Retina (tissue), 1 donor: ENCODE results near the gene JARID2.

Experiments used
- DNase-seq: peaks from one replicate; pipeline ENCODE4 v3.0.0-alpha.2; 2016

The JARID2 gene

DNA sequence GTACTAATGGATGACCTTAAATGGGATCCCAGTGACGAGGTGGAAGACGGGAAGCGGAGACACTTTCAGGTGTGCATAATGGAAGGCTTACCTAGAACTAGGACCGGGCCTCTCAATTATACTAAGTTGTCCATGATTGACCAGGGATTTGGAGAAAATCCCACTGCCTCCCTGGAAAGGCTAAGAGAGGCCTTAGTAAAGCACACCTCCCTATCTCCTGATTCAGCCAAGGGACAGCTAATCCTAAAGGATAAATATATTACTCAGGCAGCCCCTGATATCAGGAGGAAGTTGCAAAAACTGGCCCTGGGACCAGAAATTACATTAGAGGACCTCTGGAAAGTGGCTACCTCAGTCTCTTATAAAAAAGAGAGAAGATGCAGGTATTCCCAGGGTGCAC is 93.2 kb downstream of the JARID2 start:
- no peak for DNase-seq

DNA sequence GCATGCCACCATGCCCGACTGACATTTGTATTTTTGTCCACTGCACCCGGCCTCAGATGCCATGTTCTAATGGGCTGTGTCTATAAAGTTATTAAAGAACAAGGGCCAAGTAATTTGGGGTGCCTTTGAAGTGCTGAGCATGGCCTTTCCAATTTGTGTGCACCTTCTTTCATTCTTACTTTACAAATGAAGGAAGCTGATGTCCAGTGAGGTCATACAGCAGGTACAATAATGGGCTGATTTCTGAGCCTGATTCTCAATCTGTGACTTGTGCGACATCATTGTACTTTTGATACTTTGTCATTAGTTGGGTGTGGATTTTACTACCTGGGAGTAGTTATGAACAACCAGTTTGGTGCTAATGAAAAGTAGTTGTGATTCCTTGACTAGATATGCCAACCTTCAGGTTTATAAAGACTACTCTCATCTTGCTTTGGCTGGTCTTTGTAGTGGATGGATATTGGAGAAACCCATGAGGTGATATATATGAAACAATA is 94.3 kb downstream of the JARID2 start:
- no peak for DNase-seq

DNA sequence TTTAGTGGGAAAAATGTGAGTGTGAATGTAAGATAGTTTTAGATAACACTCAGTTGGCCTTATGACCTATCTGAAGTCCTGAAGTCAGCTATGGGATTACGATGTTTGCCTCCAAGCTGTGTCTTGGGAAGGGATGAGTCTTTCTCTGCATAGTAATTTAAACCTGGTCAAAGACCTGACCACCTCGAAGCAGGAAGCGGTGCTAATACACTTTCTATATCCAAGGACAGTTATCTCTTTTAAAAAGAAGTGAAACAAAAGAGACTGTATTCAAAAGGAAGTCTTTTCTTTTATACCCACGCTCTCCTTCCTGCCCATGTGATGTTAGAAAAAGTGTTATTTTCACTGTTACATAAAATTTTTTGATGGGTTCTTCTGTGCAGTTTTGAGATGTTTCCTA is 94.9 kb downstream of the JARID2 start:
- no peak for DNase-seq

DNA sequence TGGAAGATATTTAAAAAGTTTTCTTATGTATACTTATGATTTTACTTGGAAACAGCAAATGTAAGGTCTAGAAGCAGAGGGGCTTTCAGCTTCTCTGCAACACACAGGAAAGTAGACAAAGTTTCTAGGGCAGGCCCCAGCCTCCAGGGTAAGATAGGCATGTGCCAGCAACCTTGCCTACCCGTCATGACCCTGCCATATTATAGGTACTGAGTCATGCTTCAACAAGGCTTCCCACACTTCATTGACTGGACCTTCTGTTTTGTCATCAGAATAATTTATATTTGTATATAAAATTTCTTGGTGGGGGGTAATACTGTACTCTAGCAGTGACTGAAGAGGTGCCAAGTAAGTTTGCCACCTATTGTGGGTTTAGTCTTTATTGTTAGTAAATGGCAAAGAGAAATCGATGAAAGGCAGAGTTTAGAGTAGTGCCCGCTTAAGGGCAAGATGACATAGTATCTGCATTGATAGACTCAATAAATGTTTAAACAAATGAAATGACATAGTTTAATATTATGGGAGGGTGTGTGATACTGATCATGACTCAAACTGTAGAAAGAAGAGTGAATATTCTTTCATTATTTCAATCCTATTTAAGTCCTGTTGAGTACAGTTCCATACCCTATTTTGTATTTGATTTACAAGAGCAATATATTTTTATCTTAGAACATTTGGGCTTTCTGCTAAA is 95.6 kb downstream of the JARID2 start:
- no peak for DNase-seq

DNA sequence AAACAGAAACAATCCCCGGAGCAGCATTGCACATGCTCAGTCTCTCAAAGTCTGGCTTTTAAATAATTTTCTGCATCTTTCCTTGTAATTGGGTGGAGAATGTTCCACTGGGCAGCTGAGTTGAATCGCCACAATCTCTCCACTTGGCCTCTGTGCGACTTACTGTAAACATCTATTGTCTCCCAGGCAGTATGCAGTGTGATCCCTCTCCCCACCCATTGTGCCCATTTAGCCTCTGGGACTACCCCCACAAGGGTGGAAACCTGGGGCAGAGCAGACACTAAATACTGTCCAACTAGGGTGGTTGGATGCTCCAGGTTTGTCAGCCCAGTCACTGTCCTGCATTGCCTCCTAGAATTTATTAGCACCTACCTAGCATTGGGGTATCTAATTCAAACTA is 96.2 kb downstream of the JARID2 start:
- DNase-seq = no peak

DNA sequence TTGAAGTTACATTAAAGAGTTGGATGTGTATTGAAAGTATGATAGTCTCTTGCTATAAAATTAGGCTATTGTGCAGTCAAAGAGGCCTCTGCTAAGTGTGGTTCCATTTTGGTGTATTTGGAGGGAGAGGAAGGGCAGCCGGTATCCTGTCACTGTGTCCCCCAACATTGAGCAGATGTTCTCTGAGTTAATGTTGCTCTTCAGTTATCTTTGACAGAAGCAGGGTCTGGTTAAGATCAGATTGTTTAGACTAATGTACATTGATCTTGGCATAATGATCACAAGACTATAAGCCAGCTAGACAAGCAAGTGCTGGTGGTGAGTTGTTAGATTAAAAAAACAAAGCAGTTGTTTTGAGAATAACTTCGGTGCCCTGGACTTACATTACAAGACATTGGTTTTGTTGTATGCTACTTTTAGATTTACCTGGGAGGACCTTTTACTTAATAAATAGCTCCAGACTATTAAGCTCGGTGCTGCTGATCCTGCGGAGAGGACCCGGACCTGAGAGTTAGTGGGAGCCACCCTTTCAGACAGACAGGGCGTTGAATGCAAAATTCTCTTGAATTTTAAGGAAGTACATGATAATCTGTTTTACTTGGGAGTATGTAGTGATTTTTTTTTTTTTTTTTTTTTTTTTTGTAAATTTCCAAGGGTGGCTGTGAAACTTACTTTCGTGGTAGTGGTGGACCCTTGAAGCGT is 97.8 kb downstream of the JARID2 start:
- DNase-seq = no peak

DNA sequence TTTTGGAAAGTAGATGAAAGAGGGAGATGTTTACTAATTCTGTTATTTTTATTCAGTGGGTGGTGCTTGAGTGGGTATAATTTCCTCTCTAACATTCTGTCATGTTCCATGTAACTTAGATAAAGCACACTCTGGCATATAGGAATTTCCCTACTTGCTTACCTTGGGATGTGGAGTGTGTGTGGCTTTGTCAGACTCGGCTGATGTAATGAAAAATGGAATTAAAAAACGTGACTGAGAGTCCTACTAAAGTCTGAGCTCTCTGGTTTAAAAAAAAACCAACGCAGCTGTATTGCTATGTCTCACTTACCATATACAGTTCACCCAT is 98.3 kb downstream of the JARID2 start:
- DNase-seq = no peak

DNA sequence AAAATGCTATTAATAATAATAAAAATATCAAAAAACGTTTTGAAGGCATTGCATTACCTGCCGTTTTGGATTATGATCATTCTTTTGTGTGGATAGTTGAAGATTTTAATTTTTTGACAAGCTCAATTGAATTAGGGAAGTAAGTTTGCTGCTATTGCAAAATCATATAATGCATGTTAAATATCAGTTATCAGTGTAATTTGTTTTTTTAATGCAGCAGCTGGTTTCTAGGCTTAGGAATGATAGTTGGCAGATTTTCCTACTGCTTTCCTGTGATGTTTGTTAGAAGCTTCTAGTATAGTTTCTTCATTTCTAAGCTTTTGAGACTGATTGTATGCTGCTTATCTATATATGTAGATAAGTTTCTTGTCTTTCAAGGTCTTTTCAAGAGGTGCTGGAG is 99.0 kb downstream of the JARID2 start:
- no peak for DNase-seq

DNA sequence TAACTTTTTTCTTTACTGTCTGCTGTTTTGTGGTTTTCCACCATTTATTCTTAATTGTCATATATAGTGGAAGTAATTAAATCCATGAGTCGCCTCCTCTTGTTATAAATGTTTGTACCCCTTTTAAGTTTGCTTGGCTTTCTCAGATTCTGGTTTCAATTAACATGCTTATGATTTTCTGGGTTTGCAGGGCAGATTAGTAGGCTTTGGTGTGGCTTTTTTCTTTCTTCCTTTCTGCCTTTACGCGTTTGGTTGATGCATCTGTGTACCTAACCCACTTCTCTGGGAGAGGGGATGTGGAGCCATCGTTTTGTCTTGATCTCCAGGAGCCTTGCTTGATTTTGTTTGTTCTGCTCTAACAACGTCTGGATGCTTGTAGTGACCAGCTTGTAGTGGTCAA is 100.4 kb downstream of the JARID2 start:
- DNase-seq = no peak

DNA sequence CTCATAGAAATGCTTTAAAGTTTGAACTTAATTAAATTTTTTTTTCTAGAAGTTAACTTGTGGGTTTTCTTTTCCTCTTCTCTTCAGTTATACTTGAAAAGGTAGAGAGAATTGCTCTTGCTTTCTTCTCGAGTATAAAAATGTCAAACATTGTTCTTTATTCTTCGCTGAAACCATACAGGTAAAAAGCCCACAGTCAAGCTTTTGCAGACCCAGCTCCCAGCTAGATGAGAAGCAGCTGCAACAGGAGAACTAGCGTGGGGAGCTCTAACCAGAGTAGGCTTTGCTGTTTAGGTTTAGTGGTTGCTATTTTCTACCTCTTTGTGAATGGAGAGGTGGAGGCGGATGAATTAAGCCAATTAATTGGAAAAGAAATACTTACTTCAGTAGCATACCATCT is 102.7 kb downstream of the JARID2 start:
- DNase-seq = no peak

DNA sequence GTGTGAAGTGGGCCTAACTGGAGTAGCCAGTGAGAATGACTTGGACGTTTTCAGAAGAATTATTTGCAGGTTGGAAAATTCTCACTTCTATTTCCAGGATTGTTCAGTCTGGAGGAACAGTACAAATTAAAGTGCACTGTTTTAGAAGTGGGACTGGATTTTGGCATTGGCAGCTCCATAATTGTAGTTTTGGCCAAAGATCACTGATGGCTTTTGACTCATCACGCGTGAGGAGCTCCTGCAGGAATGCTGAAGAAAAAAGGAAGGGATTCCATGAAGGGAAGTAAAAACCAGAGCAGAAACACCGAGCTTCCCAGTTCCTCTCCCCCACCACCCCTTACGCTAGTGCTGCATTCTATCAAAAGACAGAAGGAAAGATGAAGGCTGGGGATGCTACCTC is 103.5 kb downstream of the JARID2 start:
- DNase-seq = no peak

DNA sequence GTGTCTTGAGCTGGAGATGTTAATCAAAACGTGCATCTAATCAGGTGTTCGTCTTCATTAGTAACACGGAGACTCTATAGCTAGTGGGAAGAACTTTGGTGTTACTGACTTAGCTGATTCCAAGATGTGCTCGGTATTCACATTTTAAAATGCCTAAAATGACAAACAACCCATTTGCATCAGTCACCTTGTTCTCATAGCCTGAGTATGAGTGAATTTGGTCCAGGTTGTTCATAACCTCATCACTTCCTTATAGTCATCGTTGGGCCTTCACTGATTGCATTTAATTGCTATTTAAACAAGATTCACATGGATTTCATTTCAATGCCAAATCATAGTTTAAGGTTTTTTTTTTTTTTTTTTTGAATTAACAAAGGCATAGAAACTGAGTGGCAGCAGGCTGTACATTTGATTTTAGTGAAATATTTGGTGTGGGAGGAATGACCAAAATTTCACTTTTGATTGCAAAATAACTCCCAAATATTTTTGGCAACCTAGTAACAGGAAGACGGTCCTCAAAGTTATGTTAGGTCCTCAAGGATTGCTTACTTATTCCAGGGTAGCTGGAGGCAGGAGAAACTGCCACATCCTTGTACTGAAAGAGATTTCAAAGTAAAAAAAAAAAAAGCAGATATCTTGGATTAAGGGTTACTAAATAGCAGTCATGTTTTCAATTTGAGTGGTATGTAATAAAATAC is 104.7 kb downstream of the JARID2 start:
- DNase-seq = no peak

DNA sequence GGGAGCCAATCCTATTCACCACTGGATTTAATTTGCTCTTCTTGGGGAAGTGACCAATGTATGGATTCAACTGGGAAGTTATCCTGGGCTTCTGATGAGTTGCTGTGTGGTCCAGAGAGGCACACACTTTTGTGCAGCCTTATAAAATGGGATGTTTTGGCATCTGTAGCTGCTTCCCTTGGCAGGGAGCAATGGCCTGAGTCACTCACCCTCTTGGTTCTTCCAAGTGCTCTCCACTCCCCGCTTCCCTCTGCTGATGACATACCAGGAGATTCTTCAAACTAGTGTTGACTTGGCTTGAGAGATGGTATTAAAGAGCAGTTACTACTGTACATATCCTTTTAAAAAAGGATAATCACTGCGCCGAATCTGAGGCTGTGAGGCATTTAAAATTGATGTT is 105.8 kb downstream of the JARID2 start:
- no peak for DNase-seq

DNA sequence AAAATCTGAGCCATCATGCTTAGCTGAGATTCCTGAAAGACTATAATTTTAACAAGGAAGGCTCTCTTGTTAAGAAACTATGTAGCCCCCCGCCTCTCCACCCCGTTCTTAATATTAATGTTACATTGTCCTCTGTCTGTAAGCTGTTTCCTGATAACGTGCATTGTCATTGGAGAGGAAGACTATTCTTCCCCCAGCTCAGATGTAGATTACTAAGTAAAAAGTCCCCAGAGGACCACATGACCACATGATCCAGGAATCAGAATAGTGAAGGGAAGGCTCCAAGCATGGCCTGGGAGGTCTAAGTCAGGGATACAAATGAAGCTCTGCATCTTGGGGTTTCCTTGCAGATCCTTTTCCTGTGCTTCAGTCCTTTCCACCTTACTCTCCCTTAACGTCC is 106.4 kb downstream of the JARID2 start:
- DNase-seq = no peak

DNA sequence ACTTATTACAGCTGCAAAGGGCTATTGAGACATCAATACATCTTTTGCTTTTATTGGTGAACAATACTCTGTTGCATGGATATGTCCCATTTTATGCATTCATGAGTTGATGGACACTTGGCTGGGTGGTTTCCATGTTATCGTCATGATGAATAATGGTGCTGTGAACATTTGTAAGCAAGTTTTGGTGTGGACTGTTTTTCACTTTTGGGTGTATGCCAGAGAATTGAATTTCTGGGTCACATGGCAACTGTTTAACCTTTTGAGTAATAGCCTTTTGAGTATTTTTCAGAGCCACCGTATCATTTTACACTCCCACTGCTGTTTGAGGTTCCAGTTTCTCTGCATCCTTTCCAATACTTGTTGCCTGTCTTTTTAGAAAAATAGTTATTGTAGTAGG is 107.0 kb downstream of the JARID2 start:
- DNase-seq = no peak

DNA sequence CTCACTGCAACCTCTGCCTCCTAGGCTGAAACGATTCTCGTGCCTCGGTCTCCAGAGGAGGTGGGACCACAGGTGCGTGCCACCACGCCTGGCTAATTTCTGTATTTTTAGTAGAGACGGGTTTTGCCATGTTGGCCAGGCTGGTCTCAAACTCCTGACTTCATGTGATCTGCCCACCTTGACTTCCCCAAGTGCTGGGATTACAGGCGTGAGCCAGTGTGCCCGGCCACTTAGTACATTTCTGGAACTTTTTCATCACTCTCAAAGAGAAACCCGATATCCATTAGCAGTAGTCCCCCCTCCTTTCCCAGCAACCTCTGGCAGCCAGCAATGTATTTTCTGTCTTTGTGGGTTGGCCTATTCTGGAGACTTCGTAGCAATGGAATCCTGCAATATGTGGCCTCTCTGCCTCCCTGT is 109.8 kb downstream of the JARID2 start:
- no peak for DNase-seq

DNA sequence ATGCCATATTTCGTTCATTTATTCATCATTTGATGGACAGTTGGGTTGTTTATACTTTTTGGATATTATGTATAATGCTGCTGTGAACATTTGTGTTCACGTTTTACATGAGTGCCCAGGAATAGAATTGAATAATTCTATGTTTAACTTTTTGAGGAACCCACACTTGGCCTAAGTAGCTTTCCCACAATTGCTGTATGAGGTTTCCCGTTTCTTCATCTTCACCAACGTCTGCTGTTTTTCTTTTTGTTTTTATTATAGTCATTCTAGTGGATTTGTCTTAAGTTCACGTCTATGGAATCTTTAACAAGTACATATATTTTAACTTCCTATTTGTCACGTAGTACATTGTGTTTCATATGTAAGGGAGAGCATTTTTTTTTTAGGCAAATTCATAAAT is 110.3 kb downstream of the JARID2 start:
- DNase-seq = no peak

DNA sequence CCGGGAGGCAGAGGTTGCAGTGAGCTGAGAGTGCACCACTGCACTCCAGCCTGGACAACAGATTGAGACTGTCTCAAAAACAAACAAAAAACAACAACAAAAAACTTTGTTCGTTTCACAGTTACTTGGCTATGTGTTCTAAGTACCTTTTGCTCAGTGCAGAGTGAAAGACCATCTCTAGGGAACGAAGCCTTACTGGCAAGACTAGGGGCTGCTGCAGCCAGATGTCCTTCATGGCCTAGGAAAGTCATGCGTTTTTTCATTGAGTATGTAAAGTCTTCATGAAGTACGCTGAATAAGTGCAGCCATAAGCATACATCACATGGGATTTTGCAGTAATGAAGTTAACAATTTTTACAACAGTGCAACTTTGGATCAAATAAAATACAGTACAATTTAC is 111.1 kb downstream of the JARID2 start:
- no peak for DNase-seq

DNA sequence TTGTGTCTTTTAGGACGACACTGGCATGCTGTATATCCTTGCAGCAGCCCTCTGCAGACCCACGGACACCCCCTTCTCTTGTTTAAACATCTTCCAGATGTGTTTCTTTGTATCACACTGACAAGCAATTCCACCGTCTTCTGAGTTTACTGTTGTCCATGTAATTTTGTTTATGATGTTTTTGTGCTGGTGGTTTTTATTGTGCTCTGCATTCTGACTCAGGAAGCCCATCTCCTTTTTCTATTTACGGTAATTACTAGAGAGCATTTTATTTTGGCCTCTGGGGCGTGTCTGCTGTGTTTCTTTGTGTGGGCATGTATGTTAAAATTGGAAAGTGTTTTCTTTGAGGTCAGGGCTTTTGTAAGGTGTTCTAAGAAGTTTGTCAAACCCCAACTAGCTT is 111.9 kb downstream of the JARID2 start:
- no peak for DNase-seq

DNA sequence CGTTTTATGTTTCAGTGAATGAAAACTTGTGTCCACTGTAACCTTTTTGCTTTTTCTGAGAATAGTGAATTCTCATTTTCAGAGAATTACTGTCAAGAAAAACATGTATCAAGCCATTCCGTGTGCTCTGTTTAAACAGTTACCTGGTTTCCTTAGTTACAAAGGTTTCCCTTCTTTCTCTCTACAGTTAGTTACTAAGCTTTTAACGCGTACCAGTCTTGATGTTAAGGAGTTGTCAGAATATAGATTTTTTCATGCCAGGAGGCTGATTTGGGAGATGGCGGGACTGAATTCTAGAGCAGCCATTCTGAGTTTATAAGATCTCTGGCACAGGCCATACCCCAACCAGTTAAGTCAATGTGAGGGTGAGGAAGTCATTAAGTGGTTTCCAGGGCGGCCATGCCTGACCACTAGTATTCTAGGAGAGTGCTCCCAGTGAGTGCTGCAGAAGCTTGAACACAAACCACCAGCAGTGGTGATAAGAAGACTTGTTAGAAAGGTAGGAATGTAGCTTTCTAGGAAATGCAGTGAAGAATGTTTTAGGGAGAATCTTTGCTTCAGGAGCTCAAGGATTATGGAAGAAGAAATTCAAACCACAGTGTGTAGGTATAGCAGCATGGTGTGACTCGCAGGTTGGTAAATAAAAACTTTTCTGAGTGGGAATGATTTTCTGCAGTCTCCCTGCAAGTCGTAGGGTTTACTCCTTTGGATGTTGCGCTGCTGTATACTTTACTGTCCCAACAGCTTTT is 112.9 kb downstream of the JARID2 start:
- no peak for DNase-seq

DNA sequence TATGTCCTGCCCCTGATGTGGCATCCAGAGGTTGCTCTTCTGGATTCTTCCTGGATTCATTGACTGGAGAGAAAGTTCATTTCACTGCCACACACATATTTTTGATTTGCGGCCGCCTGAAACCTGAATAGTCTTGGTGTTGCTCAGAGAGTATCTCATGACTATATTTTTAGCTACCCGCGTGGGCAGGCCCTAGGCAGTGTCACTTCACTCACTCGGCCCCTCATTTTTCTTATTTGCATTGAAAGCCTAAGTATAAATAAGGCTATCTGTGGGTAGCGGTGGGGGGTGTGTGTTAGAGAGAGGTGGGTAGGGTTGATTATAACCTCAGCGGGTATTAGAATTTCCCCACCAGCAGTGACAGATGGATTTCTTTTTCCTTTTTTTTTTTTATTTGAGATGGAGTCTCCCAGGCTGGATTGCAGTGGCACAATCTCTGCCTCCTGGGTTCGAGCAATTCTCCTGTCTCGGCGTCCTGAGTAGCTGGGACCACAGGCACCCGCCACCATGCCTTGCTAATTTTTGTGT is 113.5 kb downstream of the JARID2 start:
- DNase-seq = no peak

DNA sequence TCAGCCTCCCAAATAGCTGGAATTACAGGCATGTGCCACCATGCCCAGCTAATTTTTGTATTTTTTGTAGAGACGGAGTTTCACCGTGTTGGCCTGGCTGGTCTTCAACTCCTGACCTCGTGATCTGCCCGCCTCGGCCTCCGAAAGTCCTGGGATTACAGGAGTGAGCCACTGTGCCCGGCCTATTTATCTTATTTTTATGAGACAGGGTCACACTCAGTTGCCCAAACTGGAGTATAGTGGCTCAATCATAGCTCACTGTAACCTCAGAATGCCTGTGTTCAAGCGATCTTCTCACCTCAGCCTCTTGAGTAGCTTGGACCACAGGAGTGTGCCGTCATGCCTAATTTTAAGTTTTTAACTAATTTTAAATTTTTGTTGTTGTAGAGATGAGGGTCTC is 114.4 kb downstream of the JARID2 start:
- DNase-seq = no peak

DNA sequence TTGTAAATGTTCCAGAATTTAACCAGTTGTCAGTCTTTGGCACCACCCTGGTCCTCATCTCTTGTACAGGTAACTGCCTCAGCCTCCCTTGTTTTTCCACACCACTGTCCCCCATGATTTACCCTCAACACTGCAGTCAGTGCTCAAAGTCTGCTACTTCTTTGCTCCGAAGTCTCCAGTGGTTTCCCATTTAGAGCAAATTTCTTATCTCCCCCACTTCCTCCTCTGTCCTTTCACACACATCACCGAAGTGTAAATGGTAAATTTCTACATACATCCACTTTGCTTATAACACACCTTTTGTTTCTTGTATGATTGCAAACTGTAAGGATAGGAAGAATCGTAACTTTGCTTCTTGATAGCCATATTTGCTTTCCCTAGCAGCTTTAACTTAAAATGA is 115.3 kb downstream of the JARID2 start:
- no peak for DNase-seq
